SU-DHL-6 (cell line): ENCODE measurements around the gene SERPINA10.

Experiments used
- H2AFZ ChIP-seq: fragments of 200-600 bp; sonication (generic); 2 replicates; pipeline ENCODE4 v1.6.1; 2014; ENCODE audit warnings: low read depth, mild to moderate bottlenecking, moderate library complexity, mixed read lengths, antibody characterized with exemption, low read length; ENCODE audit not compliant: severe bottlenecking
- H3F3A ChIP-seq: fragments of 200-600 bp; shearing (Covaris generic); 2 replicates; pipeline ENCODE4 v1.6.0; 2016; ENCODE audit warnings: antibody characterized with exemption, mild to moderate bottlenecking; ENCODE audit not compliant: insufficient read depth
- H3K27ac ChIP-seq: fragments of 200-600 bp; sonication (generic); 2 replicates; pipeline ENCODE4 v1.5.1; 2016; ENCODE audit warnings: low read depth, mild to moderate bottlenecking, low read length, moderate library complexity, mixed read lengths
- H3K27me3 ChIP-seq: fragments of 200-600 bp; sonication (generic), shearing (Covaris generic); 2 replicates; pipeline ENCODE4 v1.6.0; 2014; ENCODE audit warnings: mild to moderate bottlenecking, low read length
- H3K36me3 ChIP-seq: fragments of 200-600 bp; sonication (generic); 2 replicates; pipeline ENCODE4 v1.6.1; 2014; ENCODE audit warnings: mild to moderate bottlenecking, low read length, mixed read lengths
- H3K4me2 ChIP-seq: fragments of 300-600, 200-600 bp; shearing (Covaris generic), sonication (generic); 2 replicates; pipeline ENCODE4 v1.6.0; 2014; ENCODE audit warnings: low read length, low read depth, mild to moderate bottlenecking; ENCODE audit not compliant: poor library complexity, severe bottlenecking
- H3K4me3 ChIP-seq: fragments of 200-600 bp; sonication (generic); 2 replicates; pipeline ENCODE4 v1.5.1; 2014; ENCODE audit warnings: antibody characterized with exemption, low read length, mild to moderate bottlenecking, mixed read lengths; ENCODE audit not compliant: insufficient read depth, poor library complexity, severe bottlenecking
- H3K79me2 ChIP-seq: fragments of 200-600 bp; sonication (generic); 2 replicates; pipeline ENCODE4 v1.6.1; 2014; ENCODE audit warnings: mild to moderate bottlenecking, low read length, moderate library complexity; ENCODE audit not compliant: insufficient read depth
- H3K9ac ChIP-seq: fragments of 200-600 bp; sonication (generic); 2 replicates; pipeline ENCODE4 v1.7.0; 2014; ENCODE audit warnings: mild to moderate bottlenecking, low read length
- H3K9me2 ChIP-seq: fragments of 200-600 bp; sonication (generic); replicated peaks from 2 replicates; pipeline ENCODE4 v1.6.1; 2014; ENCODE audit warnings: low read length; ENCODE audit not compliant: insufficient read depth
- H3K9me3 ChIP-seq: fragments of 200-600 bp; sonication (generic); 2 replicates; pipeline ENCODE4 v1.6.1; 2014; ENCODE audit warnings: low read length, mixed read lengths; ENCODE audit not compliant: insufficient read depth
- H4K20me1 ChIP-seq: fragments of 200-600 bp; sonication (generic); 2 replicates; pipeline ENCODE4 v1.6.1; 2014; ENCODE audit warnings: low read depth, mild to moderate bottlenecking, antibody characterized with exemption, low read length, moderate library complexity, mixed read lengths
- CTCF ChIP-seq: fragments of 200-600 bp; sonication (generic); IDR thresholded peaks from one replicate; pipeline ENCODE4 v1.5.1; 2017; ENCODE audit warnings: antibody characterized with exemption, mild to moderate bottlenecking, low read length, moderate library complexity; ENCODE audit not compliant: insufficient read depth, poor library complexity, severe bottlenecking
- EZH2phosphoT487 ChIP-seq: fragments of 200-600 bp; sonication (generic), shearing (Covaris generic); conservative IDR thresholded peaks from 2 replicates; pipeline ENCODE4 v1.6.1; 2018; ENCODE audit warnings: mild to moderate bottlenecking, antibody characterized with exemption, low read length, moderate library complexity, mixed read lengths

The SERPINA10 gene

GRCh38 chr14:94309721-94310120 lies 16.7 kb upstream of the SERPINA10 start:
- no peaks in the 10 kb centered on the region for H3K9me2 ChIP-seq
- H3K27ac ChIP-seq, result no peak overlapping the region
- TF ChIP-seq EZH2phosphoT487 (no peak), CTCF (no peak)
- no peaks in the 10 kb centered on the region for H4K20me1 ChIP-seq
- no peaks in the 10 kb centered on the region for H3K79me2 ChIP-seq
- no peak overlapping the region for H3K4me3 ChIP-seq
- H3K4me2 ChIP-seq, result no peak overlapping the region
- H3K36me3 ChIP-seq, result no peaks in the 10 kb centered on the region
- no peaks in the 10 kb centered on the region for H3K27me3 ChIP-seq
- no peak overlapping the region for H2AFZ ChIP-seq
- H3K9me3 ChIP-seq, result no peaks in the 10 kb centered on the region
- H3F3A ChIP-seq, result no peaks in the 10 kb centered on the region
- no peak overlapping the region for H3K9ac ChIP-seq

- Histone ChIP-seq H3K27ac (no peak overlapping the region), H4K20me1 (no peaks in the 10 kb centered on the region), H3K27me3 (no peaks in the 10 kb centered on the region), H3K9me3 (no peaks in the 10 kb centered on the region), H2AFZ (no peak overlapping the region), H3K36me3 (no peaks in the 10 kb centered on the region), H3K9ac (no peak overlapping the region), H3K79me2 (no peaks in the 10 kb centered on the region), H3K4me2 (no peak overlapping the region), H3F3A (no peaks in the 10 kb centered on the region), H3K4me3 (no peak overlapping the region), H3K9me2 (no peaks in the 10 kb centered on the region)
- TF ChIP-seq CTCF, result peak; percentile 42
- TF ChIP-seq EZH2phosphoT487, result no peak
These were observed 14.4 kb upstream of the SERPINA10 start for GRCh38 chr14:94307410-94307992.

- H3K4me2 ChIP-seq, result no peak overlapping the region
- no peak overlapping the region for H3K9ac ChIP-seq
- H4K20me1 ChIP-seq, result no peaks in the 10 kb centered on the region
- H2AFZ ChIP-seq, result no peak overlapping the region
- no peaks in the 10 kb centered on the region for H3K9me2 ChIP-seq
- no peak overlapping the region for H3K27ac ChIP-seq
- TF ChIP-seq CTCF (no peak), EZH2phosphoT487 (no peak)
- H3K36me3 ChIP-seq, result no peaks in the 10 kb centered on the region
- no peaks in the 10 kb centered on the region for H3F3A ChIP-seq
- H3K79me2 ChIP-seq, result no peaks in the 10 kb centered on the region
- H3K4me3 ChIP-seq, result no peak overlapping the region
- no peaks in the 10 kb centered on the region for H3K9me3 ChIP-seq
- H3K27me3 ChIP-seq, result no peaks in the 10 kb centered on the region
These were observed 13.2 kb upstream of the SERPINA10 start for GRCh38 chr14:94306047-94306978.
